Osteoblast (primary cell): ENCODE data around the gene PSMB7. TPM values are rescaled to one million over a fixed set of nuclear protein-coding genes. Genes with fewer than 3 reads are reported as not detected.

Experiments
- DNase-seq: peaks from one replicate; pipeline ENCODE4 v3.0.0; 2011; ENCODE audit warnings: low spot score, mixed read lengths; ENCODE audit not compliant: insufficient read length; ENCODE audit errors: missing footprints
- H2AFZ ChIP-seq: 2 replicates; pipeline ENCODE4 v1.6.0; 2011; ENCODE audit warnings: mild to moderate bottlenecking, low read length
- H3K27ac ChIP-seq: 2 replicates; pipeline ENCODE4 v1.5.1; 2011; ENCODE audit warnings: mild to moderate bottlenecking, low read depth, low read length, moderate library complexity
- H3K27me3 ChIP-seq: 2 replicates; pipeline ENCODE4 v1.6.0; 2012; ENCODE audit warnings: mild to moderate bottlenecking, control low read depth, inconsistent platforms, low read length, moderate library complexity; ENCODE audit not compliant: insufficient read depth
- H3K36me3 ChIP-seq: 2 replicates; pipeline ENCODE4 v1.5.1; 2011; ENCODE audit warnings: mild to moderate bottlenecking, low read length, control low read depth, moderate library complexity; ENCODE audit not compliant: insufficient read depth
- H3K4me1 ChIP-seq: 2 replicates; pipeline ENCODE4 v1.5.1; 2011; ENCODE audit warnings: mild to moderate bottlenecking, low read length, control low read depth, moderate library complexity; ENCODE audit not compliant: insufficient read depth
- H3K4me2 ChIP-seq: 2 replicates; pipeline ENCODE4 v1.6.0; 2011; ENCODE audit warnings: mild to moderate bottlenecking, low read length; ENCODE audit not compliant: insufficient read depth
- H3K4me3 ChIP-seq: fragments of 200-600 bp; sonication (generic); 3 replicates; pipeline ENCODE4 v1.5.1; 2012; ENCODE audit warnings: mild to moderate bottlenecking, low read length, inconsistent platforms; ENCODE audit not compliant: insufficient read depth
- H3K79me2 ChIP-seq: 2 replicates; pipeline ENCODE4 v1.6.0; 2012; ENCODE audit warnings: mild to moderate bottlenecking, low read length, control low read depth, inconsistent platforms; ENCODE audit not compliant: insufficient read depth
- H3K9me3 ChIP-seq: 2 replicates; pipeline ENCODE4 v1.5.1; 2011; ENCODE audit warnings: low read depth, low read length, control low read depth
- H4K20me1 ChIP-seq: 2 replicates; pipeline ENCODE4 v1.6.0; 2012; ENCODE audit warnings: mild to moderate bottlenecking, low read length, control low read depth; ENCODE audit not compliant: insufficient read depth
- total RNA-seq: library from RNA; depleted of rRNA; stranded (reverse); fragments of >200 nt; gene quantifications from 2 replicates; pipeline ENCODE4 v1.2.3, GENCODE V29; 2012
- TF ChIP-seq, protein P1 (sequence below): IDR thresholded peaks from 2 replicates; pipeline ENCODE4 v1.5.1; 2011; ENCODE audit warnings: mild to moderate bottlenecking, low read depth, low read length, moderate library complexity; ENCODE audit errors: extremely low read depth

The PSMB7 gene
- total RNA-seq, 1 donor = 136 TPM

DNA sequence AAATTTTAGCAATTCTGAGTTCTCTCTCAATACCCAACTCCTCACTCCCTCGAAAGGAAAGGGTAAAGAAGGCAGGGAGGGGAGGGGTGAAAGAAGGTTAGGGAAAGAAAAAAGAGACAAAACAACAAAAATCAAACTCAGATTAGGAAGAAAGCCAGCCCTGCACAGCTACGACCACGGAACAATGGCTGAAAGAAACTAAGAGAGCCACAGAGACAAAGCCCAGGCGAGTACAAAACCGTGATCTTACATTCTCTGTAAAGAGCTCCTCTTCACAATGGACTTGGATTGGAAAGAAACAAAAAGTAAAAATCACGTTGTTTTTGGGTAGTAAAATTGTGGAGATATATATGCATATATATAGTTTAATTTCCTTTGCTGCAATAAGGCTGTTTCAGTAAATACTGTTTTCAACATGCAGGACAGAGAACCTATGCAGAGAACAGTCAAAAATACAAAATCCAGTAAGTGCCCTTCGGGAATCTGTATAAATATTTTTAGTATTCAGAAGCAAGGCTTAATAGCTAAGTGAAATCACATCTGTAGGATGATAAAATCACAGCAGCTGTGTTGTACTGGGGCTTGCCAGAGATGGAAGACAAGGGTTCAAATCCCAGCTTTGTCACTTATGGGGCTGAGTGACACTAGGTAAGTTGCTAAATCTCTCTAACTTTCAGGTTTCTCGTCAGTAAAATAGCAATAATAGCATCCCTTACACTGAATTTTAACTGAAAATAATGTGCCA is 16.9 kb downstream of the PSMB7 start:
- Histone ChIP-seq H2AFZ (no peak overlapping the region), H3K4me3 (no peak overlapping the region), H3K36me3 (peaks cover 30% of the 10 kb centered on the region), H3K4me1 (peaks cover 36% of the 10 kb centered on the region), H4K20me1 (peaks cover 32% of the 10 kb centered on the region), H3K79me2 (peaks cover 95% of the 10 kb centered on the region), H3K9me3 (no peaks in the 10 kb centered on the region), H3K27me3 (no peaks in the 10 kb centered on the region), H3K27ac (no peak overlapping the region), H3K4me2 (no peak overlapping the region)
- no peak for DNase-seq
- TF ChIP-seq, protein P1, sequence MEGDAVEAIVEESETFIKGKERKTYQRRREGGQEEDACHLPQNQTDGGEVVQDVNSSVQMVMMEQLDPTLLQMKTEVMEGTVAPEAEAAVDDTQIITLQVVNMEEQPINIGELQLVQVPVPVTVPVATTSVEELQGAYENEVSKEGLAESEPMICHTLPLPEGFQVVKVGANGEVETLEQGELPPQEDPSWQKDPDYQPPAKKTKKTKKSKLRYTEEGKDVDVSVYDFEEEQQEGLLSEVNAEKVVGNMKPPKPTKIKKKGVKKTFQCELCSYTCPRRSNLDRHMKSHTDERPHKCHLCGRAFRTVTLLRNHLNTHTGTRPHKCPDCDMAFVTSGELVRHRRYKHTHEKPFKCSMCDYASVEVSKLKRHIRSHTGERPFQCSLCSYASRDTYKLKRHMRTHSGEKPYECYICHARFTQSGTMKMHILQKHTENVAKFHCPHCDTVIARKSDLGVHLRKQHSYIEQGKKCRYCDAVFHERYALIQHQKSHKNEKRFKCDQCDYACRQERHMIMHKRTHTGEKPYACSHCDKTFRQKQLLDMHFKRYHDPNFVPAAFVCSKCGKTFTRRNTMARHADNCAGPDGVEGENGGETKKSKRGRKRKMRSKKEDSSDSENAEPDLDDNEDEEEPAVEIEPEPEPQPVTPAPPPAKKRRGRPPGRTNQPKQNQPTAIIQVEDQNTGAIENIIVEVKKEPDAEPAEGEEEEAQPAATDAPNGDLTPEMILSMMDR = no peak

DNA sequence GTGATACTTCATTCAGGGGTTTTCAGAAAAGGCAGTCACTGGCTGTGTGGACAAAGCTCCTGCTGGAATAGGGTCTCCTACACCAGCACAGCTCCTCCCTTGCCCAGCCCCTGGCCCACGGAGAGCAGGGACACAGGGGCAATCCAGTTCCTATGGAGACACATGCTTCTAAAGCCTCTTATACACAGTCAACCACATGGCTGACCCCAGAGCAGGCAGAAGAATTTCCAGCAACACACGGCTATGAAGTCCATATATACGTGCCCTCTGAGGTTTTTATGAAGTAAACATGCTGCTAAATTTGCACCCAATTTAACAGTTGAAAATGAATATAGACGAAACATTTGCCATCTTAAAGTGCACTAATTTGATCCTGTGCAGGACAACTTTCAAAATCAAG is 19.4 kb downstream of the PSMB7 start:
- no peak for DNase-seq
- H3K79me2 ChIP-seq = peaks cover 83% of the 10 kb centered on the region
- no peaks in the 10 kb centered on the region for H3K9me3 ChIP-seq
- no peak overlapping the region for H3K27ac ChIP-seq
- H3K4me3 ChIP-seq = no peak overlapping the region
- peaks cover 25% of the 10 kb centered on the region for H4K20me1 ChIP-seq
- no peaks in the 10 kb centered on the region for H3K27me3 ChIP-seq
- no peak overlapping the region for H2AFZ ChIP-seq
- H3K36me3 ChIP-seq = peaks cover 14% of the 10 kb centered on the region
- no peak overlapping the region for H3K4me2 ChIP-seq
- peaks cover 59% of the 10 kb centered on the region for H3K4me1 ChIP-seq
- TF ChIP-seq, protein P1 = no peak

DNA sequence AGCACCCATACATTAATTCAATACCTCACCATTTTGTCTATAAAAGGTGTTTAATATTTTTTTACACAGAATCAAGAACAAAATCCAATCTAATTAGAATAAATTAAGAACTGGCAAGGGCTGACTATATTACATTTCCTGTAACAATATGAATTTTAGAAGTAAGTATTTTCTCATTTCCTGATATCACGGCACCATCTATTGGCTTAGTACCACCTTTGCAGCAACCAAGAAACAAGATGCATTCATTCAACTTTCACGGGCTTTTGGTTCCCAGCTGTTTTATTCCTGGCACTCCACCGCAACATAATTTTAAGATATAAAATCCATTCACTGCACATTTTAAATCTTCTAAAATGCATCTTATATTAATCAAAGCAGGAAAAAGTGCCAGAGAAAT is 20.6 kb downstream of the PSMB7 start:
- H3K27ac ChIP-seq = no peak overlapping the region
- peaks cover 16% of the 10 kb centered on the region for H4K20me1 ChIP-seq
- peaks cover 52% of the 10 kb centered on the region for H3K4me1 ChIP-seq
- H3K4me3 ChIP-seq = no peak overlapping the region
- no peaks in the 10 kb centered on the region for H3K27me3 ChIP-seq
- TF ChIP-seq, protein P1 = peak; percentile 22
- peaks cover 14% of the 10 kb centered on the region for H3K36me3 ChIP-seq
- H3K9me3 ChIP-seq = no peaks in the 10 kb centered on the region
- DNase-seq = no peak
- H3K4me2 ChIP-seq = no peak overlapping the region
- H3K79me2 ChIP-seq = peaks cover 83% of the 10 kb centered on the region
- H2AFZ ChIP-seq = no peak overlapping the region

DNA sequence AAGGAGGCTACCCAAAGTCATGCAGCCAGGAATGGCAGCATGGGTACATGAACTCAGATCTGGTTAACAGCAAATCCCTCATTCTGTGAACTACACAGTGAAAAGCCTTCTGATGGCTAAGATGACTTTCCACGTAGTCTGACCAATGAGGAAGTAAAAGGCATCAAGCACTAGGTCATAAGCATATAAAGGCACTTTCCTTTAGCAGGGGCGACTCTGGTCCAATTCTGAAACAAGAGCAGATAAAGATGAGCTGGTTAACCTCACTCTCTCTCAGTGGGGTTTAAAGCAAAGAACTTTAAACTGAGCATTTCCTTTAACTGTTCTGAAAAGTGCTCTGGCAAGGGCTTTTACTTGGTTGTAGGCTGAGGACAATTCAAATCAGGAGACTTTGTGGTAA is 21.1 kb downstream of the PSMB7 start:
- Histone ChIP-seq H3K4me1 (peaks cover 48% of the 10 kb centered on the region), H3K27ac (peak overlapping the region; percentile 55), H3K4me3 (no peak overlapping the region), H3K79me2 (peaks cover 83% of the 10 kb centered on the region), H4K20me1 (peaks cover 16% of the 10 kb centered on the region), H3K9me3 (no peaks in the 10 kb centered on the region), H3K4me2 (no peak overlapping the region), H3K27me3 (no peaks in the 10 kb centered on the region), H3K36me3 (peaks cover 14% of the 10 kb centered on the region), H2AFZ (no peak overlapping the region)
- no peak for DNase-seq
- TF ChIP-seq, protein P1 = no peak
